K562 (cell line): Measurements from ENCODE around the gene WEE1. TPM values are rescaled to one million over a fixed set of nuclear protein-coding genes. Genes with fewer than 3 reads are reported as not detected.
A peak's percentile ranks its signal among the peaks of the same experiment; 100 is the strongest.

Experiments
- ATAC-seq: fragments of 200-7000 bp; cut with Tn5 transposase; 3 replicates; pipeline ENCODE4 v1.9.1; 2020; ENCODE audit warnings: moderate library complexity
- BruUV-seq: library from RNA; stranded (reverse); fragments of 400-500 nt; replicated peaks from 2 replicates; lab custom pipeline; 2021; lab: Mats Ljungman, UMichigan
- CTCF ChIA-PET: fragments of 300-600 bp; formaldehyde crosslinking; extraction: SDS; loops from one replicate; lab custom pipeline; 2021; ENCODE audit warnings: low intra/inter-chr PET ratio; lab: Yijun Ruan, JAX
- POLR2A ChIA-PET: fragments of 300-600, 350-650 bp; sonication (Branson Sonifier 250); formaldehyde crosslinking; extraction: SDS; loops from one replicate; lab custom pipeline; 2021; ENCODE audit warnings: antibody characterized with exemption, inconsistent platforms; lab: Yijun Ruan, JAX
- DNase-seq, 4 experiments: peaks; one replicate each; pipeline versions ENCODE4 v3.0.0 to v3.0.0-alpha.2; 2011 to 2018; ENCODE audit warnings: low spot score in 3 of 4, mixed read lengths in 3 of 4; ENCODE audit errors: extremely low read depth in 1 of 4
- FAIRE-seq: peaks from 2 replicates; lab custom pipeline; 2011; peaks lifted over from hg19 to GRCh38; lab: Jason Lieb, UNC
- H2AFZ ChIP-seq: 2 replicates; pipeline ENCODE4 v1.6.0; 2011; ENCODE audit warnings: low read depth, low read length, control low read depth, inconsistent platforms
- H3K27ac ChIP-seq: fragments of 200-600 bp; 3 replicates; pipeline ENCODE4 v1.8.0; 2011; ENCODE audit warnings: low read depth, mild to moderate bottlenecking, control low read depth, inconsistent platforms, low read length, moderate library complexity, mixed read lengths; ENCODE audit errors: extremely low read depth
- H3K27me3 ChIP-seq, 2 experiments: fragments of 300-600 bp in 1 of 2; 2 replicates in 1 of 2; 3 replicates in 1 of 2; pipeline versions ENCODE4 v1.6.0 to v1.8.0; 2011; ENCODE audit warnings: inconsistent platforms in 2 of 2, low read length in 2 of 2, mild to moderate bottlenecking in 1 of 2, mixed read lengths in 1 of 2, moderate library complexity in 1 of 2; ENCODE audit not compliant: control insufficient read depth in 2 of 2, insufficient read depth in 2 of 2
- H3K36me3 ChIP-seq: fragments of 300-600 bp; 3 replicates; pipeline ENCODE4 v1.8.0; 2011; ENCODE audit warnings: mild to moderate bottlenecking, low read length, inconsistent platforms; ENCODE audit not compliant: control insufficient read depth, insufficient read depth
- H3K4me1 ChIP-seq, 2 experiments: fragments of 200-600 bp in 1 of 2; replicated peaks in 1 of 2; 2 replicates in 1 of 2; 3 replicates in 1 of 2; pipeline versions ENCODE4 v1.5.1 to v1.8.0; 2011; ENCODE audit warnings: inconsistent platforms in 2 of 2, low read length in 2 of 2, mild to moderate bottlenecking in 1 of 2, mixed read lengths in 1 of 2, moderate library complexity in 1 of 2; ENCODE audit not compliant: control insufficient read depth in 2 of 2, insufficient read depth in 2 of 2
- H3K4me2 ChIP-seq: 2 replicates; pipeline ENCODE4 v1.6.1; 2011; ENCODE audit warnings: low read length, control low read depth, inconsistent platforms, mixed read lengths; ENCODE audit not compliant: insufficient read depth
- H3K4me3 ChIP-seq: fragments of 200-600 bp; sonication (generic), shearing (Covaris generic); 2 replicates; pipeline ENCODE4 v1.5.1; 2016; ENCODE audit warnings: control low read depth, inconsistent platforms
- H3K79me2 ChIP-seq: fragments of 200-600 bp; 3 replicates; pipeline ENCODE4 v1.8.0; 2011; ENCODE audit warnings: low read length, inconsistent platforms; ENCODE audit not compliant: control insufficient read depth, insufficient read depth
- H3K9ac ChIP-seq, 2 experiments: 2 replicates each; pipeline versions ENCODE4 v1.6.0 to v1.6.1; 2011; ENCODE audit warnings: low read depth in 2 of 2, low read length in 2 of 2, control low read depth in 1 of 2, inconsistent platforms in 1 of 2, mild to moderate bottlenecking in 1 of 2, mixed read lengths in 1 of 2; ENCODE audit not compliant: insufficient read depth in 1 of 2
- H3K9me1 ChIP-seq: one replicate; pipeline ENCODE4 v1.6.0; 2011; ENCODE audit warnings: inconsistent platforms, mild to moderate bottlenecking, low read length, moderate library complexity; ENCODE audit not compliant: control insufficient read depth, insufficient read depth
- H3K9me3 ChIP-seq: replicated peaks from 2 replicates; pipeline ENCODE4 v1.5.1; 2011; ENCODE audit warnings: low read depth, low read length, inconsistent platforms; ENCODE audit not compliant: control insufficient read depth, insufficient read depth
- H4K20me1 ChIP-seq: replicated peaks from 2 replicates; pipeline ENCODE4 v1.6.1; 2011; ENCODE audit warnings: low read length, inconsistent platforms, mixed read lengths; ENCODE audit not compliant: control insufficient read depth, insufficient read depth
- FOXJ3 ChIP-seq: sonication (generic); formaldehyde crosslinking; IDR thresholded peaks from 2 replicates; pipeline ENCODE4 v1.4.0; 2020; ENCODE audit warnings: mild to moderate bottlenecking, missing genetic modification reagents
- GMEB1 ChIP-seq: fragments of 250-450 bp; sonication (Bioruptor Pico); IDR thresholded peaks from 2 replicates; pipeline ENCODE4 v1.4.0; 2020; ENCODE audit warnings: mild to moderate bottlenecking
- ID3 ChIP-seq, 2 experiments: fragments of 250-450 bp in 1 of 2; fragments of 450-650 bp in 1 of 2; sonication (Bioruptor Pico) in 1 of 2; IDR thresholded peaks; 2 replicates each; pipeline versions ENCODE4 v1.6.1 to v1.8.0; 2016 to 2021; ENCODE audit warnings: mild to moderate bottlenecking in 2 of 2, moderate library complexity in 2 of 2, missing compliant biosample characterization in 1 of 2, missing genetic modification characterization in 1 of 2
- POLR3G ChIP-seq: IDR thresholded peaks from 2 replicates; pipeline ENCODE4 v1.6.1; 2011; ENCODE audit not compliant: insufficient read length, insufficient replicate concordance; ENCODE audit errors: extremely low read depth
- RCOR1 ChIP-seq, 2 experiments: IDR thresholded peaks; 2 replicates each; pipeline ENCODE4 v1.6.1; 2012; ENCODE audit warnings: low read depth in 2 of 2, low read length in 2 of 2, borderline replicate concordance in 1 of 2, improper control_type of control experiment in 1 of 2
- REST ChIP-seq, 2 experiments: fragments of 450-650 bp; formaldehyde crosslinking in 1 of 2; IDR thresholded peaks; 2 replicates each; pipeline versions ENCODE4 v1.4.0 to v1.6.1; 2014 to 2020; ENCODE audit warnings: mild to moderate bottlenecking in 2 of 2, borderline replicate concordance in 1 of 2, low read depth in 1 of 2
- TARDBP ChIP-seq: fragments of 450-650 bp; IDR thresholded peaks from 2 replicates; pipeline ENCODE4 v1.6.1; 2016
- YY1 ChIP-seq, 3 experiments: IDR thresholded peaks; 2 replicates each; pipeline ENCODE4 v1.6.1; 2011; ENCODE audit warnings: low read length in 2 of 3, mild to moderate bottlenecking in 2 of 3, moderate library complexity in 2 of 3, borderline replicate concordance in 1 of 3, control low read depth in 1 of 3, low read depth in 1 of 3; ENCODE audit not compliant: insufficient read depth in 3 of 3, insufficient replicate concordance in 2 of 3, control insufficient read depth in 1 of 3, insufficient read length in 1 of 3; ENCODE audit errors: extremely low read depth in 1 of 3
- WGBS: fragments of 100-300 bp; shearing (Covaris generic); methylation state at CpG from one replicate; pipeline ENCODE4 v1.1.6; 2016; ENCODE audit warnings: low coverage, mixed read lengths; ENCODE audit not compliant: insufficient coverage; ENCODE audit errors: missing lambda C conversion rate; 5-methylcytosine and 5-hydroxymethylcytosine counted together
- in situ Hi-C: fragments of 300-500 bp; cut with MboI; formaldehyde crosslinking; loops from 4 replicates; pipeline ENCODE4 v1.15.0; 2018; ENCODE audit warnings: inconsistent platforms, mixed read lengths
- intact Hi-C: fragments of 100-400 bp; cut with micrococcal nuclease; formaldehyde crosslinking; loops from 2 replicates; pipeline ENCODE4 v1.14.2; 2022
- polyA plus RNA-seq, 8 experiments: library from polyadenylated mRNA; depleted of rRNA in 4 of 8; stranded (reverse) in 5 of 8; unstranded in 3 of 8; fragments of >200 nt; fragmentation: Nextera tagmentation in 2 of 8; fragmentation: Illumina TruSeq in 1 of 8; extraction: Ambion mirVana in 2 of 8; extraction: Trizol in 1 of 8; gene quantifications; 2 replicates each; pipeline versions ENCODE4 v1.2.1 to v1.2.3, GENCODE V29; 2011 to 2014; ENCODE audit warnings: inconsistent platforms in 1 of 8, missing spikeins in 1 of 8
- total RNA-seq, 7 experiments: library from RNA; depleted of rRNA in 6 of 7; stranded (reverse); fragments of >200 nt in 6 of 7; fragmentation: Illumina TruSeq in 2 of 7; extraction: Trizol in 2 of 7; gene quantifications; 2 replicates each; pipeline versions ENCODE4 v1.2.1 to v1.2.3, GENCODE V29; 2011 to 2021; ENCODE audit warnings: low replicate concordance in 1 of 7

The WEE1 gene
- total and polyA plus RNA-seq, 9 of the 15 experiments (the other 6 are each of a cell fraction or from before 2014, with no cell fraction given): 21.9 to 99.0 (median 67.4) TPM

GRCh38 chr11:9535189-9535781, 38.2 kb upstream of the WEE1 start:
- in situ Hi-C loops: loop anchor here (5.0 kb wide), 2 partner anchors 37 to 212 kb away; partner anchors contain the start of gene WEE1
- no TSS peak for BruUV-seq
- TF ChIP-seq REST (IDR thresholded peaks at IDR 0.05; ENCODE audit: borderline replicate concordance): peak; percentile 87
- no peak for TF ChIP-seq REST (CRISPR knock-in tag; IDR thresholded peaks at IDR 0.05; ENCODE audit: low read depth)
- no peak for TF ChIP-seq POLR3G
- TF ChIP-seq YY1 (IDR thresholded peaks at IDR 0.05; ENCODE audit: borderline replicate concordance in 1 of 3, control insufficient read depth in 1 of 3, extremely low read depth in 1 of 3, insufficient read depth in 3 of 3, insufficient read length in 1 of 3, insufficient replicate concordance in 2 of 3, low read depth in 1 of 3, low read length in 2 of 3): peak in 2 of 3 experiments; percentile 20 to 47
- TF ChIP-seq GMEB1 (CRISPR knock-in tag): no peak
- TF ChIP-seq FOXJ3 (CRISPR knock-in tag): no peak
- no peak for TF ChIP-seq ID3 (CRISPR knock-in tag; IDR thresholded peaks at IDR 0.05)
- peak; percentile 32; the same call in 1 of the 2 replicates for TF ChIP-seq ID3 (tag; IDR thresholded peaks at IDR 0.05)
- 0 out of 2 replicates have a peak, but pooled peaks have one; percentile 52 for TF ChIP-seq TARDBP
- peak in 1 of 2 experiments; percentile 33; a peak in 1 of 4 replicates for TF ChIP-seq RCOR1 (IDR thresholded peaks at IDR 0.05; ENCODE audit: borderline replicate concordance in 1 of 2, low read depth in 2 of 2, low read length in 2 of 2)

More at GRCh38 chr11:9535189-9535781, 38.2 kb upstream of the WEE1 start:
- DNase-seq (peak; percentile 75 to 88 (median 78)), FAIRE-seq (peak; percentile 84), ATAC-seq (peak; percentile 86)
- ChIA-PET CTCF (interaction anchor here (2.2 kb wide), 1 partner anchor 78 kb away, joined by 15 read pairs; no protein-coding TSS in a partner anchor), POLR2A (interaction anchor here (0.7 to 1.9 kb wide), 11 partner anchors 15 to 82 kb away, joined by 3 to 10 read pairs (median 5); partner anchors contain the start of genes WEE1 and ZNF143)
- Histone ChIP-seq H4K20me1 (no peaks in the 10 kb centered on the region), H3K9ac (no peak overlapping the region), H3K27me3 (no peaks in the 10 kb centered on the region), H3K4me1 (peaks cover 9 to 13% of the 10 kb centered on the region in 2 experiments; a peak in 4 of 5 replicates), H2AFZ (peak overlapping the region; percentile 48; the same call in 1 of the 2 replicates), H3K4me3 (no peak overlapping the region), H3K27ac (no peak overlapping the region), H3K36me3 (no peaks in the 10 kb centered on the region), H3K9me1 (no peaks in the 10 kb centered on the region), H3K4me2 (no peak overlapping the region), H3K79me2 (no peaks in the 10 kb centered on the region), H3K9me3 (no peaks in the 10 kb centered on the region)
- WGBS: 59% methylated on average over 6 of the region's 6 CpGs
- intact Hi-C loops: loop anchor here (1.0 to 2.0 kb wide), 3 partner anchors 38 to 213 kb away; partner anchors contain the start of gene WEE1
